A673 (cell line): Measurements from ENCODE around the gene L3HYPDH.

Experiments used
- CTCF ChIP-seq: fragments of 300-800, 200-600 bp; sonication (generic); conservative IDR thresholded peaks from 2 replicates; pipeline ENCODE4 v1.5.1; 2017; ENCODE audit warnings: low read depth, mild to moderate bottlenecking, antibody characterized with exemption, low read length, moderate library complexity, mixed read lengths
- EZH2 ChIP-seq: fragments of 200-600 bp; sonication (generic); IDR thresholded peaks from 2 replicates; pipeline ENCODE4 v1.6.1; 2017; ENCODE audit warnings: borderline replicate concordance, low read depth, mild to moderate bottlenecking, mixed read lengths, antibody characterized with exemption, low read length; ENCODE audit not compliant: poor library complexity, severe bottlenecking

GRCh38 chr14:59427653-59428580, 56.3 kb downstream of the L3HYPDH start:
- TF ChIP-seq CTCF (no peak), EZH2 (no peak)
